Measurements from ENCODE around the gene CHCHD5.
"Not testable (repeated sequence)": the region's sequence is repeated elsewhere in the genome, so short reads cannot be mapped to it uniquely, and the experiment has no call there.

CHCHD5 gene, protein sequence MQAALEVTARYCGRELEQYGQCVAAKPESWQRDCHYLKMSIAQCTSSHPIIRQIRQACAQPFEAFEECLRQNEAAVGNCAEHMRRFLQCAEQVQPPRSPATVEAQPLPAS

DNA sequence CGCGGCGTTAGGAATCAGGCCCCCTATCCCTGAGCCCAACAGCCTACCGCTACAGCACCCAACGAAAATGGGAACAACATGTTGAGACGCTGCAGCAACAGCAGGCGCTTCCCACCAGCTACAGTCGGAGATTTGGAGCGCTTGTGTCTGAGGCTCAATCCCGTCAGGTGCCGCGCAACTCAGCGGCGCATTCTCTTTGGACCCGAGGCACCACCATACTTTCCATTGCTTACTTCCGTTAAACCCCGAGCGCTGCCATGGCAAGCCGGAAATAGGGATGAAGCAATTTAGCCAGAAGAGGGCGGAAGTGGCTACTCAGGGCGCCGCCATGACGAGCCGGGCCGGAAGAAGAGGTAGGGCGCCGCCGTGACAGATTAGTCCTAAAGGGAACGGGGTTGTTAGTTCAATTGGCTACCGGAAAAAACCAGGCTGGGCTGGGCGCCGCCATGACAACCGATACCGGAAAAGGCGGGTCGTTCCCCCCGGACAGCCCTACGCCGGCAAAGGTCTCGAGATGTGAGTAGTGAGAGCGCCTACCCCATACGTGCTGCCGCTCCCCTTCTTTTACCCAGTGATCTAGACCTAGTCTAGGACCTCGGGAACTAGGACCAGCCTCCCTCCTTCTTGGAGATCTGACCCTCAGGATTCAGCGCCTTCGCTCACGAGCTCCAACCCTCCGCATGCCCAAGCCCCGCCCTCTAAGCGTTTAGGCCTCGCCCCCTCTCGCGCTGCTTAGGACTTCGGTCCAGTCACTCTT is at the start of gene CHCHD5:
Gene CHCHD5 (plus strand): TSS at position 476 of the 757 bp plus-strand sequence. CDS start 39 bp downstream, at position 515.
- peak; percentile 96 for DNase-seq

DNA sequence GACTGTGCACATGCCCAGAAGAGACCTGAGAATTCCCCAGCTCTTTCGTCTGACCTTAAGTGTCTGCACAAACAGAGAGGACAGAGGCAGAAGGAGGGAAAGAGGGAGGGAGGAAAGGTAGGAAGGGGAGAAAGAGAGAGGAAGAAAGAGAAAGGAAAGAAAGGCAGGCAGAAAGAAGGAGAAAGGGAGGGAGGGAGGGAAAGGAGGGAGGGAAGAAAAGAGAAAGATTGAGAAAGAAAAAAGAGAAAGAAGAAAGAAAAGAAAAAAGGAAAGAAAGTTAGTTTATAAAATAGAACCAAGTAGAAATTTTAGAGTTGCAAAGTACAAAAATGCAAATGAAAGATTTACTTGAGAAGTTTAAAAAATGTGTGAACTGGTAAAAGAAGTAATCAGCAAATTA is 49.6 kb upstream of the CHCHD5 start:
- DNase-seq = no peak

DNA sequence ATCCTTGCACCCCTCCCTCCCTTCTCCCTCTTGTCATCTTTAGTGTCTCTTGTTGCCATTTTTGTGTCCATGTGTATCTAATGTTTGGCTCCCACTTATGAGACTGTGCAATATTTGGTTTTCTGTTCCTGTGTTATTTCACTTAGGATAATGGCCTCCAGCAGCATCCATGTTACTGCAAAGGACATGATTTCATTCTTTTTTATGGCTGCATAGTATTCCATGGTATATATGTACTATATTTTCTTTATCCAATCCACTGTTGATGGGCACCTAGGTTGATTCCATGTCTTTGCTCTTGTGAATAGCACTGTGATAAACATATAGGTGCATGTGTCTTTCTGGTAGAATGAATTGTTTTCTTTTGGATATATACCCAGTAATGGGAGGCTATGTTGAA is 47.7 kb upstream of the CHCHD5 start:
- DNase-seq = not testable (repeated sequence)

DNA sequence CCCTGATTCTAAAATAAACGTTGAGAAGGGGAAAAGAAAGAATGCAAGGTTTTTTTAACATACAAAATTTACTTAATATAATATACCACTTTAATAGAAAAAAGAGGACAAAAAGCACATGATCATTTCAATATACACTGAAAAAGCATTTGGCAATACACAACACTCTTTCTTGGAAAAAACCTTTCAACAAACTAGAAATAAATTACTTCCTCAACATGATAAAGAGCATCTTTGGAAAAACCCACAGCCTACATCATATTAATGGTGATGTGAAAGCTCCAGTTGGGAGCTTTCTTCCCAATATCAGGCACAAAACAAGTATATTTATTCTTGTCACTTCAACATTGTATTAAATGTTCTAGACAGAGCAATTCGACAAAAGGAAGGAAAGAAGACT is 45.1 kb upstream of the CHCHD5 start:
- no peak for DNase-seq

DNA sequence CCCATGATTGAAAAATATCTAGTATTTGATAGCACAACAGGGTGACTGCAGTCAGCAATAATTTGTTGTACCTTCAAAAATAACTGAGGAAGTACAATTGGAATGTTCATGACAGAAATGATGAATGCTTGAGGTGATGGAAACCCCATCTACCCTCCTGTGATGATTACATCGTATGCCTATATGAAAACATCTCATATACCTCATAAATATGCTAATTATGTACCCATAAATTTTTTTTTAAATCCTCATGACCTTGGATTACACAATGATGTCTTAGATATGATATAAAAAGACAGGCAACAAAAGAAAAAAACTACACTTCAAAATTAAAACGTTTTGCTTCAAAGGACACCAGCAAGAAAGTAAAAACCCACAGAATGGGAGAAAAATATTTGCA is 43.5 kb upstream of the CHCHD5 start:
- no peak for DNase-seq

DNA sequence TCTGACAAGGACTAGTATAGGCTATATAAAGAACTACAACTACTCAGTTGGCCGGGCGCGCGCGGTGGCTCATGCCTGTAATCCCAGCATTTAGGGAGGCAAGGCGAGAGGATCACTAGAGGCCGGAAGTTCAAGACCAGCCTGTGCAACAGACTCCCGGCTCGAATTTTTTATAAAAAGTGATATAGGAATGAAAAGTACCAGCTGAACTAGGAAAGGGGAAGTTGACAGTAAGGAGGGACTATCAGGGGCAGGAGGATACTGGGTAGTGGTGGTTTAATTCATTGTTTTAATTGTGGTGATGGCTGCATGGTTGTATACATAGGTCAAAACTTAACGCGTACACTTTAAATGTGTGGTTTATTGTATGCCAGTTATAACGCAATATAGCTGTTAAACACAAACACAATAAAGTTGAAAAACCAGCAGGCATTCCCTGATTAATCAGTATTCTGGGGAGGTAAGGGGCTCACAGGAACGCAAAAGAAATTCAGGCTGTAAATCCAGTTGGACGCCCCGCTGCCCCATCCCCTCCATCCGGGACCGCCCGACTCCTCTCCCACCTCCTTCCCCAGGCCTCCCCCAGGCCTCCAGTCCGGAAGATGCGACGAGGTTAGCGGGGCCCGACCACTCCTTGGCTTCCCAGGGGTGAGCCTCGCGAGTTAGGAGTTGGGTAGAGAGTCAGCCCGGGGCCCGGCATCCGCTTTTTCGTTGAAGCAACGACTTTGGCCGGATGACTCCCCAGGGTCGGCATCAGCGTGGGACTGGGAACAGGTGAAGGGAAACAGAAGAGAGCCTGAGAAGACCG is 42.9 kb upstream of the CHCHD5 start:
- peak; percentile 9 for DNase-seq

DNA sequence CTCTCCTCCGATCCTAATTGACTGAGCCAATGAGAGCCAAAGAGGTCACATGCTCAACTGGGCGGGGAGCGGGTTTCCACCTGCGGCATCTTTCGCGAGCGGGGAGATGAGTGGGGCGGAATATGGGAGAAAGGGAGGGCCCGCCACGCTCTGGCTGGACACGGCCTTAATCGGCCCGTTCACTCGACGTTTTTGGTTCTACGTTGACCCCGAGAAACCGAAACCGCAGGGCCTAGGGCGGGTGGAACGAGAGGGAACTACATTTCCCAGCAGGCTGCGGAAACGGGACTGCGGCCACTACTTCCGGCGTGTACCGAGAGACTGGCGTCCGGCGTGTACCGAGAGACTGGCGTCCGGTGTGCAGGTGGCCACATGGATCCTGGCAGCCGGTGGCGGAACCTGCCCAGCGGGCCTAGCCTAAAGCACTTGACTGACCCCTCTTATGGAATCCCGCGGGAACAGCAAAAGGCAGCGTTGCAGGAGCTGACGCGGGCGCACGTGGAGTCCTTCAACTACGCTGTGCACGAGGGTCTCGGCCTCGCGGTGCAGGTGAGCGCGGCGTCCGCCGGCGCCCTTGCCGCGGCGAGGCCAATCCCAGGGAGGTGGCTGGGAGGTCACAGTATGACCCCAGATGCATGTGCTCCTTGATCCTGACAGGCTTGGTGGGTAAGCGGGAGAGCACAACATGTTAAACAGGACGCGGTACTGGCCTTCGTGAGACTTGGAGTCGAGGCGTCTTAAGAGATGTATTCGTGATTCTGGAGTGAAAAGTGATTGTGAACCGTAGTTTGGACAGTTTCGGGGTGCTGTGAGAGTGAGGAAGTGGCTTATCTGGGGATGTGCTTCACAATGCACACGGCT is 42.1 kb upstream of the CHCHD5 start, which contains the start of gene POLR1B:
Gene POLR1B (plus strand): TSS at position 343 of the 861 bp plus-strand sequence. CDS start 30 bp downstream, at position 373.
- DNase-seq = peak; percentile 78

DNA sequence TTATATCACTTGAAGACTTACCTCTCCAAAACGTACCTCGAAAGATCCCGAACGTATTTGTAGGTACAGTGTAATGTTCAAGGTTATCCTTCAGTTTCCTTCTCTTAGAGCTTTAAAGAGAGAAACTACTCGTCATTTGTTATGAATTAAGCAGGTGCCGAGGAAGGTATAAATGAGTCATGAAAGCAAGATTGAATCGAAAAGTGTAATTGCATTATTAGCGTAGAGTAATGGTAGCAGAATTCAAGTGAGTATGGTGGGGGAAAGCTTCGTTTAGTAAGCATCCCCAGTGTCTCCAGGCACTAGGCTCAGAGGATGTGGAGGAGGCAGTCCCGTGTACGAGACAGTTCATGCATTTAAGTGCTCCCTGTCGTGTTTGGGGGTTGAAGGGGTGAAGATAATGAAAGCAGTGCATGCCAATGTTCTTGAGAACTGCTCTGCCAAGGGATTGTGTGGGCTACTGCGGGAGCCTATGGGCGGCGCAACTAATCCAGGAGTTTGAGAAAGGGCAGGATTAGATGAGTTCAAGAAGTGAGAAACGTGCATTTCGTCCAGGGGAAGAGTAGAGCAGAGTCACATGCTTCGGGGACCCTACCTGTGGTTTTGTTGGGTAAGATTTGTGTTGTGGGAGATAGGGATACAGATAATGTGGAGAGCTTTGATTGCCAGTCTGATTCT is 41.3 kb upstream of the CHCHD5 start:
- peak; percentile 1 for DNase-seq

DNA sequence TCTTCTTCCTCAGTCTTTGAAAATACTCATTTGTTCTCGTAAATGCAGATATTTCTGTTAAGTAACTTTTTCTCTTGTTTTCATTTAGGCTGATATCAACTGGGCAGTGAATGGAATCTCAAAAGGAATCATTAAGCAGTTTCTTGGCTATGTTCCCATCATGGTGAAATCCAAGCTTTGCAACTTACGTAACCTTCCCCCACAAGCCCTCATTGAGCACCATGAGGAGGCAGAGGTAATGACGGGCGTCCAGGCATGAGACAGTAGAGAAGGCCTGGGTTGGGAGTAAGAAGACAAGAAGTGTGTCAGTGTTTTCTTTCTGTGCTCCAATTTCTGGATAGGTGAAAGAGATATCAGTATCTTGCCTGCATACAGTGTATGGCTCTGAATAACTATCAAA is 37.1 kb upstream of the CHCHD5 start:
- no peak for DNase-seq

DNA sequence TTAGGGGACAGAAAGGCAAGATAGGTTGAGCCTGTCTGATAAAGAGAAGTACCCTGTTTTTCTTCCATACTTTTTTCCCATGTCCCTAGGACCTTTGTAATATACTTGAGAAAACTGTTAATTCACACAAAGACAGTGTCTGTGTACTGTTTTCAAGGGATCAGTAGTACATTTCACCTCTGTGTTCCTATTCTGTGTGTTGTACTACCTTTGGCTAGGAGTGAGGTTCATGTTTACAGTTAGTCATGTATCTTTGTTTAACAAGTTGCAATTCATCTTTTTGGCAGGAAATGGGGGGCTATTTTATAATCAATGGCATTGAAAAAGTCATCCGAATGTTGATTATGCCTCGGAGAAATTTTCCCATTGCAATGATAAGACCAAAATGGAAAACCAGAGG is 35.4 kb upstream of the CHCHD5 start:
- no peak for DNase-seq

DNA sequence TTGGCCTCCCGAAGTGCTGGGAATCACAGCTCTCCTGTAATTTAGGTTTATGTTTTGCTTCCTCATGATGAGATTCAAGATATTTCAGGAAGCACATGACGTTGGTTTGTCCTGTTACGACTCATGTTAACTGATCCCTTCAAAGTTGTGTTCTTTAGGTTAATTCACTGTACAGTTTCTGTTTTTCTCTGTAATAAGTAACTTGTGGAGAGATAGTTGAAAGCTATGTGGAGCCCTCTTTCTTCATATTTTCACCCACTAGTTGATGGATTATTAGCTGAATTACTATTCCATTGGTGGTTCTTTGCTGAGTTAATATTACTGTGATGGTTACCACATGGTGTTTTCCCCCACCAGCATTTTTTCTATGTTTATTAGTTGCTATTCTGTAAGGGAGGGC is 18.3 kb upstream of the CHCHD5 start:
- no peak for DNase-seq

DNA sequence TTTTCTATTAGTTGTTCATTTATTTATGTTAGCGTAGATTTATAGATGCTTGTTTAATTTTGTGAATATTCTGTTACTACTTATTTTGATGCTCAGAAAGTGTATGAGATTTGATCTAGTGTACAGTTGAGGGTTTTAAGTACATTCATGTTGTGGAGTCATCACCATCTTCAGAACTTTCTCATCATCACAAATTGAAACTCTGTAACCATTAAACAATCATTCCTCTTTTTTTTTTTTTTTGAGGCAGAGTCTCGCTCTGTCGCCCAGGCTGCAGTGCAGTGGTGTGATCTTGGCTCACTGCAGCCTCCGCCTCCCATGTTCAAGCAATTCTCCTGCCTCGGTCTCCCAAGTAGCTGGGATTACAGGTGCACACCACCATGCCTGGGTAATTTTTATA is 17.9 kb upstream of the CHCHD5 start:
- DNase-seq = not testable (repeated sequence)

DNA sequence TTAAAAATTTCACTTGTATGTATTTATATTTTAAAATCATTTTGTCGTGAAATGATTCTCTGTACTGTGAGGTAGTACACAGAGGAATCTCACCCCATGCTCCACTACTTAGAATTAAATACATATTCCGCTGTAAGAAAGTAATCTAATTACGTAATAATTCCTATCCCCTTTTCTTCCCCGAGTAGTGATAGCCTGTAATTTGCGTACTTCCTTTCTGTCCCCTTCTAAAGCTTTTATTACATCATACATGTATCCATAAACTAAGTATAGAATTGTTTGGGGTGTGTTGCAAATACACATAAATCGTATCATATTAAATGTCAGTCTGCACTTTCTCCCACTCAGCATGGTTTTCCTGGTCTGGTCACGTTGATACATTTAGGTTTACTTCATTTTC is 12.4 kb upstream of the CHCHD5 start:
- DNase-seq = no peak

DNA sequence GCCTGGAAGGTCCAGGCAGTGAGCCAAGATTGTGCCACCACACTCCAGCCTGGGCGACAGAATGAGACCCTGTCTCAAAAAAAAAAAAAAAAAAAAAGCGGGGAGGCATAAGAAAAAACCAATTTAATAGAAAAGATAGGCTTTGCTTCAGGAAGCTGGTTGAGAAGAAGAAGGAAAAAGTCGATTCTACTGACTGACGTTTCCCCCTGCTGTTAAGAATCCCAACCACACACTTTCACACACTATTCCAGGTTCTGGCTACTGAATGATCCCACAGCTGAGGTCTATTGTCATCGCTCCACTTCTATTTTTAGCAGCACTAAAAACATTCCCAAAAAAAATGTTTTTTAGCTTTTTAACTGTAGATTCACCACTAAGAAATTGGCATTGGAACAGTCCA is 6.7 kb upstream of the CHCHD5 start:
- no peak for DNase-seq

DNA sequence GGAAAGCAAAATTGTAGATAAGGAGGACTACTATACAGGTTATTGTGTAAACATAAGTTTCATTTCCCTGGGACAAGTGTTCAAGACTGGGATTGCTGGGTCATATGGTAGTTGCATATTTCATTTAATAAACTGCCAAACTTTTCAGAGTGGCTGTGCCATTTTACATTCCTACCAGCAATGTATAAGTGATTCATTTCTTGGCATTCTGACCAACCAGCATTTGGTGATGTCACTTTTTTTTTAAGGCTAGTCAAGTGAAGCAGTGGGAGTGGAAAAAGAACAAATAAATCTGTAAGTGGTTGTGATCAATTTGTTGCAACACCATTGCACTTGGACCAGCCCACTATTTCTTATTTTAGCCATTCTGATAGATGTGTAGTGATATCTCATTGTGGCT is 5.2 kb upstream of the CHCHD5 start:
- no peak for DNase-seq

DNA sequence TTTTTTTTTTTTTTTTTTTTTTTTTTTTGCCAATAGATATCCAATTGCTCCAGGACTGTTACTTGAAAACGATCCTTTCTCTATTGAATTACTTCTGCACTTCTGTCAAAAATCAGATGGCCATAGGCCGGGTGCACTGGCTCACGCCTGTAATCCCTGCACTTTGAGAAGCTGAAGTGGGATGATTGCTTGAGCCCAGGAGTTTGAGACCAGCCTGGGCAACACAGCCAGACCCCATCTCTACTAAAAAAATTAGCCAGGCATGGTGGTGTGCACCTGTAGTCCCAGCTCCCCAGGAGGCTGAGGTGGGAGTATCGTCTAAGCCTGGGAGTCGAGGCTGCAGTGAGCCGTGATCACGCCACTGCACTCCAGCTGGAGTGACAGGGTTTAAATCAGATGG is 4.3 kb upstream of the CHCHD5 start:
- no peak for DNase-seq

DNA sequence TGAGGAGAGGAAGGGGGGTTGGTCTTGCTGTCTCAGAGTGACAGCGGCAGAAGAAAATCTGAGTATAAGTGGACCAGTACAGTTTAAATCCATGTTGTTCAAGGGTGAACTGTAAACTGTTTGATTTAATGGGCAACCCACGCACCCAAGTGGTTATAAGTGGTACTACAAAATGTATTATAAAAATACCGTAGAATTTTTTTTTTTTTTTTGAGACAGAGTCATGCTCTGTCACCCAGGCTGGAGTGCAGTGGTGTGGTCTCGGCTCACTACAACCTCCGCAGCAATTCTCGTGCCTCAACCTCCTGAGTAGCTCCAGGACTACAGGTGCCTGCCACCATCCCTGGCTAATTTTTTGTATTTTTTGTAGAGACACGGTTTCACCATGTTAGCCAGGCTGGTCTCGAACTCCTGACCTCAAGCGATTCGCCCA is 2.1 kb upstream of the CHCHD5 start:
- peak; percentile 79 for DNase-seq

DNA sequence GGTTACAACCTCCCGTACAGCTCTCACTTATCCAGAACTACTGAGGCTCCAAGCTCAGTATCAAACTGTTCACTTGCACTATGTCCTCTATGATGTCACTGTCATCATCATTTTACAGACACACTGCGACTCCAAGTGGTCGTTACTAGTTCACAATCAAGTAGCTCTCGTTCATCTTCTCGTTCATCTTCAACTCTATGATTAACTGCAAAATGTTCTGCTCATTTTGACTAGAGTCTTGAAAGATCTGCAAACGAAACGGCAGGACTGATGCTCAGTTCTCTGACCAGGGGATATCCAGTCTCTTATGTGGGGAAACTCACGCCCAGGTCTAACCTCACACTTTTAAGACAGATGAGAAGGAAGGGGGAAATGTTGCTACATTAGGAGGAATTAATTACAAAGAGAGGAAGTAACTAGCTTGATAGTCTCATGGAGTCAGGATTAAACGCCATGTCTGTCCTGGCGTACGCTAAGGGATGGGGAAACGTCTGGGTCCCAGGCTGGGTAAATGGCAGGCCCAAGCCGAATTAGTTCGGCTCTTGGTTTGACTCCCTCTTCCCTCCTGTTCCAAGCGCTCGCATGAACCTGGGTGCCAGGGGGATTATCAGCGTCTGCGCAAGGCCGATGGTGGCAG is 794 bp upstream of the CHCHD5 start:
- DNase-seq = peak; percentile 26

DNA sequence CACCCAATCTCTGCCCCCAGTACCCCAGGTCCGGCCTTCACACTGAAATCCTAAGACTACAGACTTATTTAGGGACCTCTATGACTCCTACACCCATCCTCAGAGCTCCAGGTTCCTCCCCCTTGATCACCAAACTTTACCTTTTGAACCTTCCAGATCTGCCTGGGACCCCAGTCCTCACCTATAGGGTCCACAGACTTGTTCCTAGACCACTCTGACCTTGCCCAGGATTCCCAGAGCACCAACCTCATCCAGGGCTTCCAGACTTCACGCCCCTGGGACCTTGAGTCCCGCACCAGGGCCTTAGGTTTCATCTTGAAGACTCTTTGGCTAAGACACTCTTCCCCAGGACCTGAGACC is 462 bp downstream of the CHCHD5 start:
- no peak for DNase-seq

DNA sequence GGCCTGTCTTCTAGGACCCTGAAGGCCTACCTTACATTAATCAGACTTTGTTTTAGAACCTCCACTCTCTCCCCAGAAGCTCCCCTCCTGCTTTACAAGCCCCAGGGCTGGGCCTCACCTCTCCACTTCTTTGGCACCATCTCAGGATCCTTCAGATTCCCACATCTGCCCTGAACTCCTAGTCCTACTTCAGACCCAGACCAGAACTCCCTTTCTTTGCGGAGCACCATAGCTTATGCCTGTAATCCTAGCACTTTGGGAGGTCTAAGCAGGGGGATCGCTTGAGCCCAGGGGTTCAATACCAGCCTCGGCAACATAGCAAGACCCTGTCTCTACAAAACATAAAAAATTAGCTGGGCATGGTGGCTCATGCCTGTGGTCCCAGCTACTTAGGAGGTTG is 991 bp downstream of the CHCHD5 start:
- DNase-seq = no peak

DNA sequence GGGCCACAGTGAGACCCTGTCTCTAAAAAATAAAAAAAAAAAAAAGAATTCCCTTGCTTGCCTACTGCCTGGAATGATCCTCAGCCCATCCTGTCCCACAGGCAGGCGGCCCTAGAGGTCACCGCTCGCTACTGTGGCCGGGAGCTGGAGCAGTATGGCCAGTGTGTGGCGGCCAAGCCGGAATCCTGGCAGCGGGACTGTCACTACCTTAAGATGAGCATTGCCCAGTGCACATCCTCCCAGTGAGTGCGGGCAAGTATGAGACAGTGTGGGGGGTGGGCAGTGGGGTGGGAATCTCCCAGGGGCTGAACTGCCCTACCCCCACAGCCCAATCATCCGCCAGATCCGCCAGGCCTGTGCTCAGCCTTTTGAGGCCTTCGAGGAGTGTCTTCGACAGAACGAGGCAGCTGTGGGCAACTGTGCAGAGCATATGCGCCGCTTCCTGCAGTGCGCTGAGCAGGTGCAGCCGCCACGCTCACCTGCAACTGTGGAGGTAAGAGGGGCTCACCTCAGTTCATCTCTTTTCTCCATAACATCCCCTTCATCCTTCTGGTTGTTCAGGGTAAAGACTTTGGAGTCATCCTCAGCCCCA is 1.6 kb downstream of the CHCHD5 start:
- DNase-seq = no peak
